Upper lobe of right lung (tissue), 1 donor: ENCODE results near the gene TPD52L1. TPM values are rescaled to one million over a fixed set of nuclear protein-coding genes. Genes with fewer than 3 reads are reported as not detected.

ENCODE experiments used
- ATAC-seq: fragments of 200-7000 bp; cut with Tn5 transposase; one replicate; pipeline ENCODE4 v1.9.1; 2020; ENCODE audit warnings: mild to moderate bottlenecking, moderate library complexity
- DNase-seq: peaks from one replicate; pipeline ENCODE4 v3.0.0-alpha.2; 2020
- H3K27ac ChIP-seq: fragments of 200-600 bp; one replicate; pipeline ENCODE4 v1.8.0; 2022
- H3K27me3 ChIP-seq: fragments of 200-600 bp; one replicate; pipeline ENCODE4 v1.8.0; 2022; ENCODE audit warnings: mild to moderate bottlenecking
- H3K36me3 ChIP-seq: fragments of 200-600 bp; one replicate; pipeline ENCODE4 v1.8.0; 2022
- H3K4me1 ChIP-seq: fragments of 200-600 bp; one replicate; pipeline ENCODE4 v1.8.0; 2022
- H3K4me3 ChIP-seq: fragments of 200-600 bp; one replicate; pipeline ENCODE4 v1.8.0; 2022; ENCODE audit warnings: mild to moderate bottlenecking
- H3K9me3 ChIP-seq: fragments of 200-600 bp; one replicate; pipeline ENCODE4 v1.8.0; 2022
- intact Hi-C: fragments of 100-400 bp; cut with DNase I; formaldehyde crosslinking; loops from one replicate; pipeline ENCODE4 v1.11.0; 2022
- total RNA-seq: library from RNA; stranded (reverse); fragmentation: NEBNext Ultra II Directional; extraction: Animal tissue kit (Norgen Biotek cat#: 25700); gene quantifications from one replicate; pipeline ENCODE4 v1.2.1, GENCODE V29; 2021
- TF ChIP-seq, protein P1 (sequence below): fragments of 200-600 bp; IDR thresholded peaks from one replicate; pipeline ENCODE4 v1.8.0; 2022; ENCODE audit warnings: antibody characterized with exemption
- donor health status: DM: no; HTN: yes; CAD: no; lungs with severe emphysema.

Gene TPD52L1
- total RNA-seq, 1 donor from 2014 or later = 24.5 TPM

DNA sequence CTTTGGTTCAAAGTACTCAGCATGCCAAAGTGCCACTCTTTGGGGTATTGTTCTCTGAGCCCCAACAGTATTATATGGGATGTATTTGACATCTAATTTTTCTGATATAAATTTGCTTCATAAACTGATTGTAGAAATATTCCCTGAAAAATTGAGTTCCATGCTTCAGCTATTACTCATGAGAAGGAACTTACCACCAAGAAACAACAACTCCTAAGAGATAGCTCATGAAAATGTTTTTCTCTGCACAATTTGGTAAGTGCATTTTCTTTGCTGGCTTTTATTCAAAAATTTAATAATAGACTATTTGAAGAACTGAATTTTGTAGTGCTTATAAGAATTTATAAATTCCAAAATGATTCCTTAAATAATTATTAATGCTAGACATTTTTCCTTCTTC is 12.8 kb upstream of the TPD52L1 start:
- Histone ChIP-seq H3K36me3 (no peaks in the 10 kb centered on the region), H3K27ac (no peak overlapping the region), H3K27me3 (no peaks in the 10 kb centered on the region), H3K9me3 (no peaks in the 10 kb centered on the region), H3K4me1 (no peaks in the 10 kb centered on the region), H3K4me3 (no peak overlapping the region)
- TF ChIP-seq, protein P1, sequence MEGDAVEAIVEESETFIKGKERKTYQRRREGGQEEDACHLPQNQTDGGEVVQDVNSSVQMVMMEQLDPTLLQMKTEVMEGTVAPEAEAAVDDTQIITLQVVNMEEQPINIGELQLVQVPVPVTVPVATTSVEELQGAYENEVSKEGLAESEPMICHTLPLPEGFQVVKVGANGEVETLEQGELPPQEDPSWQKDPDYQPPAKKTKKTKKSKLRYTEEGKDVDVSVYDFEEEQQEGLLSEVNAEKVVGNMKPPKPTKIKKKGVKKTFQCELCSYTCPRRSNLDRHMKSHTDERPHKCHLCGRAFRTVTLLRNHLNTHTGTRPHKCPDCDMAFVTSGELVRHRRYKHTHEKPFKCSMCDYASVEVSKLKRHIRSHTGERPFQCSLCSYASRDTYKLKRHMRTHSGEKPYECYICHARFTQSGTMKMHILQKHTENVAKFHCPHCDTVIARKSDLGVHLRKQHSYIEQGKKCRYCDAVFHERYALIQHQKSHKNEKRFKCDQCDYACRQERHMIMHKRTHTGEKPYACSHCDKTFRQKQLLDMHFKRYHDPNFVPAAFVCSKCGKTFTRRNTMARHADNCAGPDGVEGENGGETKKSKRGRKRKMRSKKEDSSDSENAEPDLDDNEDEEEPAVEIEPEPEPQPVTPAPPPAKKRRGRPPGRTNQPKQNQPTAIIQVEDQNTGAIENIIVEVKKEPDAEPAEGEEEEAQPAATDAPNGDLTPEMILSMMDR = no peak
- ATAC-seq = no peak
- DNase-seq = no peak
- intact Hi-C loops = no loop called here

DNA sequence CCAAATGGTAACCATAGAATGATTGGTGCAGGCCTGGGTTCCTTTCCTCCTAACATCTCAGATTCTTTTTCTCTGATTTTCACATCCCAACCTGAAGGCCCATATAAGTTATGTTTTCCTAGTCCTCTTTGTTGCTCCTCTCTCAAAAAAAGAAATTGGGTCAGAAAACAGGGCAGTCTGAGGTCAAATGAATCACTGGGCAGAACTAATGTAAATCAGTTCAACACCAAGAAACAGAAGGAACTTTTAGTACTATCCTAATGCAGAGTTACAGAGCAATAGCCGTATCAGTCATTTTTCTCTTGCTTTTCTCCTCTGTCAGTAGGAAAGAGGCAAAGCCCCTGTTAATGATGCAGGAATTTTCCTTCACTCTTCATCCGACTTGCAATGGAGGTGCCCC is 11.0 kb upstream of the TPD52L1 start:
- H3K4me3 ChIP-seq = no peak overlapping the region
- intact Hi-C loops = no loop called here
- no peak for ATAC-seq

GRCh38 chr6:125144822-125145221 is 8.8 kb upstream of the TPD52L1 start:
- no peak overlapping the region for H3K4me3 ChIP-seq
- DNase-seq = no peak
- intact Hi-C loops = no loop called here
- TF ChIP-seq, protein P1 = no peak
- no peaks in the 10 kb centered on the region for H3K36me3 ChIP-seq
- no peaks in the 10 kb centered on the region for H3K4me1 ChIP-seq
- no peaks in the 10 kb centered on the region for H3K9me3 ChIP-seq
- H3K27me3 ChIP-seq = no peaks in the 10 kb centered on the region
- H3K27ac ChIP-seq = no peak overlapping the region
- no peak for ATAC-seq

More for the DNA sequence above, 11.0 kb upstream of the TPD52L1 start:
- no peaks in the 10 kb centered on the region for H3K9me3 ChIP-seq
- DNase-seq = no peak
- TF ChIP-seq, protein P1 = no peak
- H3K36me3 ChIP-seq = no peaks in the 10 kb centered on the region
- H3K27me3 ChIP-seq = no peaks in the 10 kb centered on the region
- H3K4me1 ChIP-seq = no peaks in the 10 kb centered on the region
- H3K27ac ChIP-seq = no peak overlapping the region

DNA sequence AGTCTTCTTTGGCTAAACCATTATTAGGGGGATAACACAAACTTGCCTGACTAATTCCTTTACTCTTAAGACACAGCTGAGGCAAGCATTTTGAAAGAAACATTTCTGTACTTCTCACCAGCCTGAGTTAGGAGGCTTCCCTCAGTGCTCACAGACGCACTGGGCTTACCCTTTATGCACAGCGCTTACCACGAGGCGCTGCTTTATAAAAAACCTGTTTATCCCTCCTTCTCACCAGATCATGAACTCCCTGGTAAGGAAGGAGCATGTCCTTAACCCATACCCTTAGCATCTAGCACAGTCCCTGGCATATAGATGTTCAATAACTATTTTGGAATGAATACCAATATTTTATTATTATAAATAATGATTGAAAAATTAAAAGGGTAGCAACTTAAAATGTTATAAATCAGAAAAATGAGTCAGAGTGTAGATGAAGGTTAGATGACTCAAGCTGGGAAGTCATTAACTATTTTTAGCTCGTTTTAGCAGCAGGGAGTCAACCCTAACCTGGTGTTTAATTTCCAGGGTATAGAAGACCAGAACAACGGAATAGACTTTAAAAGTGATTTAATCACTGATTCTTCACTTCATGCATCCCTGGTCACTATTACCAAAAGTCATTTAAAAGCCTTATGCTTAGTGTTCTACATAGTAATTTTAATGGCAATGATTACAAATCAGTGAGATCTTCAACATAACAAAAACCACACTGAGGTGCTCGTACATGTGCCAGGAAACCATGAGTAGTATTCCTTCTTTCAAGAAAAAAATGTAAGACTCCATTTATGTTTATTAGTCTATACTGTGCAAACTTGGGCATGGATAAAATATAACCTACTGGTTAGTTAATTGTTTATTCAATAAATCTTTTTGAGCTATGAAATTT is 4.1 kb upstream of the TPD52L1 start:
- H3K27ac ChIP-seq = no peak overlapping the region
- DNase-seq (no peak), ATAC-seq (no peak)
- H3K27me3 ChIP-seq = no peaks in the 10 kb centered on the region
- H3K36me3 ChIP-seq = no peaks in the 10 kb centered on the region
- H3K4me1 ChIP-seq = peaks cover 5% of the 10 kb centered on the region
- no peaks in the 10 kb centered on the region for H3K9me3 ChIP-seq
- H3K4me3 ChIP-seq = no peak overlapping the region
- TF ChIP-seq, protein P1 = no peak
- intact Hi-C loops = no loop called here

DNA sequence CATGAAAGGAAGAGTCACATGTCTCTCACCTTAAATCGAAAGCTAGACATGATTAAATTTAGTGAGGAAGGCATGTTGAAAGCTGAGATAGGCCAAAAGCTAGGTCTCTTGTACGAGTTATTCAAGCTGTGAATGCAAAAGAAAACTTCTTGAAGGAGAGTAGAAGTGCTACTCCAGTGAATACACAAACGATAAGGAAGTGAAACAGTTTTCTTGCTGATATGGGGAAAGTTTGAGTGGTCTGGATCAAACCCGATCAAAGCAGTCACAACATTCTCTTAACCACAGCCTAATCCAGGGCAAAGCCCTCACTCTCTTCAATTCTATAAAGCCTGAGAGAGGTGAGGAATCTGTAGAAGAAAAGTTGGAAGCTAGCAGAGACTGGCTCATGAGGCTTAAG is 1.9 kb upstream of the TPD52L1 start:
- no peaks in the 10 kb centered on the region for H3K9me3 ChIP-seq

More for the DNA sequence above, 1.9 kb upstream of the TPD52L1 start:
- DNase-seq (no peak), ATAC-seq (peak; percentile 33)
- intact Hi-C loops = no loop called here
- peak overlapping the region; percentile 40 for H3K27ac ChIP-seq
- no peaks in the 10 kb centered on the region for H3K27me3 ChIP-seq
- no peaks in the 10 kb centered on the region for H3K36me3 ChIP-seq
- TF ChIP-seq, protein P1 = no peak
- no peak overlapping the region for H3K4me3 ChIP-seq
- H3K4me1 ChIP-seq = peaks cover 5% of the 10 kb centered on the region
